Lung (tissue), 12 donors: ENCODE measurements around the gene MCU. TPM values are rescaled to one million over a fixed set of nuclear protein-coding genes. Genes with fewer than 3 reads are reported as not detected.

ENCODE experiments used
- ATAC-seq: fragments of 200-7000 bp; cut with Tn5 transposase; one replicate; pipeline ENCODE4 v1.9.1; 2020; ENCODE audit warnings: moderate number of reproducible peaks; ENCODE audit not compliant: insufficient read depth, low FRiP score
- DNase-seq, 3 donors: peaks; one replicate each; pipeline ENCODE4 v3.0.0-alpha.2; 2013 to 2017
- H3K27ac ChIP-seq, 2 donors: one replicate each; pipeline ENCODE4 v1.5.1; 2013; ENCODE audit warnings: mild to moderate bottlenecking in 2 of 2, moderate library complexity in 2 of 2, control low read depth in 1 of 2, inconsistent platforms in 1 of 2, low read depth in 1 of 2, low read length in 1 of 2
- H3K27me3 ChIP-seq, 3 donors: one replicate each; pipeline ENCODE4 v1.5.1; 2013; ENCODE audit warnings: low read length in 2 of 3; ENCODE audit not compliant: control insufficient read depth in 3 of 3, insufficient read depth in 3 of 3
- H3K36me3 ChIP-seq, 4 donors: one replicate each; pipeline ENCODE4 v1.5.1; 2013; ENCODE audit warnings: low read length in 4 of 4, mild to moderate bottlenecking in 1 of 4, moderate library complexity in 1 of 4; ENCODE audit not compliant: control insufficient read depth in 4 of 4, insufficient read depth in 4 of 4
- H3K4me1 ChIP-seq, 5 donors: one replicate each; pipeline ENCODE4 v1.5.1; 2013; ENCODE audit warnings: low read length in 5 of 5, mild to moderate bottlenecking in 2 of 5, moderate library complexity in 1 of 5; ENCODE audit not compliant: control insufficient read depth in 5 of 5, insufficient read depth in 5 of 5
- H3K4me3 ChIP-seq: one replicate; pipeline ENCODE4 v1.5.1; 2013; ENCODE audit warnings: mild to moderate bottlenecking, control low read depth, moderate library complexity
- H3K9ac ChIP-seq, 2 donors: one replicate each; pipeline ENCODE4 v1.5.1; 2013; ENCODE audit warnings: low read length in 2 of 2, control low read depth in 1 of 2; ENCODE audit not compliant: insufficient read depth in 1 of 2
- H3K9me3 ChIP-seq, 4 donors: one replicate each; pipeline ENCODE4 v1.5.1; 2013; ENCODE audit warnings: low read length in 3 of 4, mild to moderate bottlenecking in 1 of 4, moderate library complexity in 1 of 4; ENCODE audit not compliant: control insufficient read depth in 4 of 4, insufficient read depth in 3 of 4
- CTCF ChIP-seq: IDR thresholded peaks from 2 replicates; pipeline ENCODE4 v1.5.1; 2012; ENCODE audit warnings: mild to moderate bottlenecking; ENCODE audit errors: control extremely low read depth, extremely low read depth
- WGBS, 2 donors: extraction: QIAGEN DNeasy Blood & Tissue Kit; methylation state at CpG; one replicate each; pipeline ENCODE4 v1.1.7; 2013; 5-methylcytosine and 5-hydroxymethylcytosine counted together
- polyA plus RNA-seq, 2 donors: library from polyadenylated mRNA; stranded (reverse); fragments of 200-250 nt; gene quantifications; one replicate each; pipeline ENCODE4 v1.2.1, GENCODE V29; 2013
- total RNA-seq, 2 donors: library from RNA; depleted of rRNA in 1 of 2; stranded (reverse); fragments of >200 nt in 1 of 2; gene quantifications; one replicate each; pipeline ENCODE4 v1.2.1, GENCODE V29; 2014 to 2021
- donor health status: control.
- donor health status: control.
- donor health status: Bipolar disorder and iron deficiency.
- donor health status: healthy.
- donor health status: DM: yes; HTN: yes; CAD: no.

Gene MCU
- total and polyA plus RNA-seq, 4 donors: 23.1 to 70.7 (median 29.0) TPM

GRCh38 chr10:72808001-72808400 lies 116.1 kb downstream of the MCU start:
- H3K9me3 ChIP-seq: no peaks in the 10 kb centered on the region
- H3K27ac ChIP-seq: no peak overlapping the region
- no peak overlapping the region for H3K9ac ChIP-seq
- WGBS, 2 donors: 62 to 87% methylated on average over 3 of the region's 3 CpGs
- DNase-seq: no peak
- H3K4me1 ChIP-seq: peaks cover 0 to 4% (median 0%) of the 10 kb centered on the region in 5 donors
- no peak overlapping the region for H3K4me3 ChIP-seq
- H3K27me3 ChIP-seq: no peaks in the 10 kb centered on the region
- no peak for TF ChIP-seq CTCF
- H3K36me3 ChIP-seq: no peaks in the 10 kb centered on the region
- ATAC-seq: no peak

GRCh38 chr10:72809006-72809405 lies 117.1 kb downstream of the MCU start:
- no peak overlapping the region for H3K9ac ChIP-seq
- no peaks in the 10 kb centered on the region for H3K27me3 ChIP-seq
- WGBS, 2 donors: 70 to 86% methylated on average over 1 of the region's 1 CpG
- no peaks in the 10 kb centered on the region for H3K9me3 ChIP-seq
- no peak overlapping the region for H3K4me3 ChIP-seq
- no peak for TF ChIP-seq CTCF
- H3K36me3 ChIP-seq: no peaks in the 10 kb centered on the region
- no peak for DNase-seq
- H3K4me1 ChIP-seq: peaks cover 0 to 9% (median 0%) of the 10 kb centered on the region in 5 donors
- H3K27ac ChIP-seq: no peak overlapping the region
- no peak for ATAC-seq

- H3K27me3 ChIP-seq: no peaks in the 10 kb centered on the region
- ATAC-seq (no peak), DNase-seq (no peak)
- no peak overlapping the region for H3K27ac ChIP-seq
- H3K4me3 ChIP-seq: no peak overlapping the region
- H3K9ac ChIP-seq: no peak overlapping the region
- 77 to 85% methylated on average over 5 of the region's 5 CpGs for WGBS, 2 donors
- H3K4me1 ChIP-seq: peaks cover 0 to 11% (median 0%) of the 10 kb centered on the region in 5 donors
- no peaks in the 10 kb centered on the region for H3K9me3 ChIP-seq
- TF ChIP-seq CTCF: no peak
- H3K36me3 ChIP-seq: no peaks in the 10 kb centered on the region
Observed at GRCh38 chr10:72810976-72811375, 119.0 kb downstream of the MCU start.

GRCh38 chr10:72812415-72812752 lies 120.4 kb downstream of the MCU start:
- Histone ChIP-seq H3K9me3 (no peaks in the 10 kb centered on the region), H3K4me1 (peaks cover 0 to 11% (median 0%) of the 10 kb centered on the region in 5 donors), H3K4me3 (no peak overlapping the region), H3K9ac (no peak overlapping the region), H3K27ac (no peak overlapping the region), H3K36me3 (no peaks in the 10 kb centered on the region), H3K27me3 (no peaks in the 10 kb centered on the region)
- no peak for DNase-seq
- WGBS, 2 donors: 95 to 100% methylated on average over 1 of the region's 1 CpG
- no peak for ATAC-seq
- no peak for TF ChIP-seq CTCF
